CD4-positive, CD25-positive, alpha-beta regulatory T cell (primary cell): Measurements from ENCODE around the gene LKAAEAR1. TPM values are rescaled to one million over a fixed set of nuclear protein-coding genes. Genes with fewer than 3 reads are reported as not detected.

Experiments
- ATAC-seq, 2 donors: fragments of 150-1000 bp; cut with Tn5 transposase; one replicate each; pipeline ENCODE4 v1.10.0; 2021; ENCODE audit warnings: low read depth in 2 of 2, moderate number of reproducible peaks in 2 of 2, moderate library complexity in 1 of 2
- DNase-seq, 3 donors: peaks; one replicate each; pipeline versions ENCODE4 v3.0.0 to v3.0.0-alpha.2; 2012 to 2022; ENCODE audit warnings: mixed read lengths in 1 of 3
- H3K27ac ChIP-seq: one replicate; pipeline ENCODE4 v1.7.0; 2013; ENCODE audit warnings: mild to moderate bottlenecking, low read length; ENCODE audit not compliant: insufficient read depth, poor library complexity, severe bottlenecking
- H3K27me3 ChIP-seq: one replicate; pipeline ENCODE4 v1.7.0; 2013; ENCODE audit warnings: low read length; ENCODE audit not compliant: control insufficient read depth, insufficient read depth
- H3K36me3 ChIP-seq: one replicate; pipeline ENCODE4 v1.7.0; 2013; ENCODE audit warnings: mild to moderate bottlenecking, low read length, moderate library complexity; ENCODE audit not compliant: control insufficient read depth, insufficient read depth
- H3K4me1 ChIP-seq: 2 replicates; pipeline ENCODE4 v1.7.0; 2013; ENCODE audit warnings: mild to moderate bottlenecking, low read length; ENCODE audit not compliant: insufficient read depth, control insufficient read depth, poor library complexity, severe bottlenecking
- H3K4me3 ChIP-seq: one replicate; pipeline ENCODE4 v1.7.0; 2013; ENCODE audit warnings: low read depth, mild to moderate bottlenecking, low read length, moderate library complexity
- H3K9me3 ChIP-seq, 2 experiments: 1 replicate in 1 of 2; 2 replicates in 1 of 2; pipeline ENCODE4 v1.7.0; 2013; ENCODE audit warnings: low read length in 2 of 2, mild to moderate bottlenecking in 1 of 2, moderate library complexity in 1 of 2; ENCODE audit not compliant: control insufficient read depth in 2 of 2
- H3K27ac Mint-ChIP-seq, 3 donors: one replicate each; pipeline ENCODE4 v1.8.0; 2020 to 2022; ENCODE audit warnings: mild to moderate bottlenecking in 3 of 3, mixed read lengths in 3 of 3, moderate library complexity in 2 of 3
- H3K27me3 Mint-ChIP-seq: one replicate; pipeline ENCODE4 v1.8.0; 2022; ENCODE audit warnings: mild to moderate bottlenecking, mixed read lengths
- H3K36me3 Mint-ChIP-seq: one replicate; pipeline ENCODE4 v1.8.0; 2020; ENCODE audit warnings: mixed read lengths
- H3K4me1 Mint-ChIP-seq, 4 donors: one replicate each; pipeline ENCODE4 v1.8.0; 2020 to 2022; ENCODE audit warnings: mixed read lengths in 4 of 4, mild to moderate bottlenecking in 1 of 4
- H3K4me3 Mint-ChIP-seq, 4 donors: one replicate each; pipeline ENCODE4 v1.8.0; 2020 to 2022; ENCODE audit warnings: mild to moderate bottlenecking in 4 of 4, mixed read lengths in 4 of 4, moderate library complexity in 3 of 4
- H3K9me3 Mint-ChIP-seq, 7 donors: one replicate each; pipeline ENCODE4 v1.8.0; 2020 to 2022; ENCODE audit warnings: mixed read lengths in 7 of 7, mild to moderate bottlenecking in 3 of 7, moderate library complexity in 2 of 7
- polyA plus RNA-seq, 4 donors: library from polyadenylated mRNA; unstranded; fragments of 300-500 nt; fragmentation: Illumina TruSeq; gene quantifications; one replicate each; pipeline ENCODE4 v1.2.3, GENCODE V29; 2021
- total RNA-seq: library from RNA; stranded (reverse); gene quantifications from one replicate; pipeline ENCODE4 v1.2.3, GENCODE V29; 2022

LKAAEAR1 gene
- total and polyA plus RNA-seq, 5 donors from 2014 or later, result 0.42 to 1.4 TPM; not detected in 3

- Mint-ChIP-seq H3K27ac (peak overlapping the region in 1 of 3 donors; percentile 88), H3K9me3 (peaks cover 0 to 1% (median 0%) of the 10 kb centered on the region in 7 donors), H3K4me3 (peak overlapping the region in 1 of 4 donors; percentile 36), H3K36me3 (no peaks in the 10 kb centered on the region), H3K4me1 (peaks cover 0 to 30% (median 11%) of the 10 kb centered on the region in 4 donors), H3K27me3 (peaks cover 50% of the 10 kb centered on the region)
- Histone ChIP-seq H3K27me3 (peaks cover 2% of the 10 kb centered on the region), H3K27ac (no peak overlapping the region), H3K4me3 (no peak overlapping the region), H3K4me1 (peaks cover 16% of the 10 kb centered on the region), H3K9me3 (no peaks in the 10 kb centered on the region), H3K36me3 (no peaks in the 10 kb centered on the region)
- no peak for ATAC-seq
- DNase-seq, result no peak
Measured at GRCh38 chr20:64047046-64047389, 37.2 kb downstream of the LKAAEAR1 start.

GRCh38 chr20:64045346-64046011, 38.7 kb downstream of the LKAAEAR1 start:
- Histone ChIP-seq H3K27me3 (no peaks in the 10 kb centered on the region), H3K4me1 (peaks cover 31% of the 10 kb centered on the region), H3K9me3 (no peaks in the 10 kb centered on the region), H3K36me3 (no peaks in the 10 kb centered on the region), H3K4me3 (no peak overlapping the region), H3K27ac (no peak overlapping the region)
- peaks cover 0 to 41% (median 11%) of the 10 kb centered on the region in 4 donors for H3K4me1 Mint-ChIP-seq
- DNase-seq (no peak), ATAC-seq (no peak)
- peaks cover 38% of the 10 kb centered on the region for H3K27me3 Mint-ChIP-seq
- peak overlapping the region in 1 of 4 donors; percentile 38 for H3K4me3 Mint-ChIP-seq
- H3K27ac Mint-ChIP-seq, result no peak overlapping the region
- peaks cover 0 to 1% (median 0%) of the 10 kb centered on the region in 7 donors for H3K9me3 Mint-ChIP-seq
- no peaks in the 10 kb centered on the region for H3K36me3 Mint-ChIP-seq

DNA sequence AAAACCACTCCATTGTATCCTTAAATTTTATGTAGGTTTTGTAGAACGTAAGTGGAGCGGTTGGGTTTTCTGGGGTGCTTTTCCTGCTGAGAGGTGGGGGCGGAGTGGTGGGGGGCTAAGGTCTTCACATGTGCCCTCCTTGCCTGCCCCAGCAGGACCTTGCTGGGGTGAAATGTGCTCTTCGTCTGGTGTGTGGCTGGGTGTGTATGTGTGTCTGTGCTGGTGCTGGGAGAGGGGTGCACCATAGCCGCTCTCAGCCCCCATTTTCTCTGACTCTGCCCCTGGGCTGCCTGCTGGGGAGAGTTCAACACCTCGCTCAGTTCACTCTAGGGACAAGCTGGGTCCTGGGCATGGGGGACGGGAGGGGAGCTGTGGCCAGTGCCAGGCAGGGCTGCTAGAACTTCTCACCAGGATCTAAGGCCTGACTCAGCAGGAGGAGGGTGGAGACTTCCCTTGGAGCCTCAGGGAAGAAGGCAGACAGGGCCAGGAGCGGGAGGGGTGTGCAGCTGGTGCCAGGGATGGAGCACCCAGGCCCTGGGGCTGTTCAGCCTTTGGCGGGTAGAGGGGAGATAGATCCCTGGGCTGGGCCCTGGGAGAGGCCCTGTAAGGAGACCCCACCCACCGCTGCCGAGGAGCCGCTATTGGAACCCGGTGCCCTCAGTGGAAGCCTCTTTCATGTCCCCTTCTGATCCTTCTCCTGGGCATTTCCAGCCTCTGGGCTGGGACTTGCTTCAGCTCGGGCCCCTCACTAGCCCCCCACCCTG, 39.5 kb downstream of the LKAAEAR1 start:
- DNase-seq (no peak), ATAC-seq (no peak)
- peak overlapping the region in 1 of 3 donors; percentile 29 for H3K27ac Mint-ChIP-seq
- peak overlapping the region in 3 of 4 donors; percentile 11 to 47 (median 19) for H3K4me3 Mint-ChIP-seq
- H3K27ac ChIP-seq, result no peak overlapping the region
- peaks cover 0 to 45% (median 14%) of the 10 kb centered on the region in 4 donors for H3K4me1 Mint-ChIP-seq
- no peaks in the 10 kb centered on the region for H3K36me3 Mint-ChIP-seq
- H3K27me3 Mint-ChIP-seq, result peaks cover 36% of the 10 kb centered on the region
- no peak overlapping the region for H3K4me3 ChIP-seq
- no peaks in the 10 kb centered on the region for H3K27me3 ChIP-seq
- peaks cover 0 to 1% (median 0%) of the 10 kb centered on the region in 7 donors for H3K9me3 Mint-ChIP-seq
- H3K4me1 ChIP-seq, result peaks cover 32% of the 10 kb centered on the region
- no peaks in the 10 kb centered on the region for H3K36me3 ChIP-seq
- H3K9me3 ChIP-seq, result no peaks in the 10 kb centered on the region

DNA sequence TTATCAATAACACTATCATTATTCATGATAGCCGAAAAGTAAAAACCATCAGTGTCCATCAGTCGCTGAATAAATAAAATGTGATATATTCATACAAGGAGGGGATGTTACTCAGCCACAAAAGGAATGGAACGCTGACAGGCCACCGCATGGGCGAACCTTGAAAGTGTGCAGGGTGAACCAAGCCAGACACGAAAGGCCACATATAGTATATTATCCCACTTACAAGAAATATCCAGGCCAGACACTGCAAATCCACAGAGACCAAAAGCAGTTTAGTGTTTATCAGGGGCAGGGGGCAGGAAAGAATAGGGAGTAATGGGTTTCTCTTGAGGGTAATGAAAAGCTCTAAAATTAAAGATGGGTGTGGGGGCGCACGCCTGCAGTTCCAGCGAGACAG, 40.4 kb downstream of the LKAAEAR1 start:
- Histone ChIP-seq H3K4me1 (peaks cover 40% of the 10 kb centered on the region), H3K27ac (no peak overlapping the region), H3K9me3 (no peaks in the 10 kb centered on the region), H3K36me3 (no peaks in the 10 kb centered on the region), H3K27me3 (no peaks in the 10 kb centered on the region), H3K4me3 (no peak overlapping the region)
- peaks cover 0 to 46% (median 16%) of the 10 kb centered on the region in 4 donors for H3K4me1 Mint-ChIP-seq
- H3K27ac Mint-ChIP-seq, result peak overlapping the region in 2 of 3 donors; percentile 75 to 82
- DNase-seq, result no peak
- no peaks in the 10 kb centered on the region for H3K36me3 Mint-ChIP-seq
- peak overlapping the region; percentile 64 to 79 (median 72) for H3K4me3 Mint-ChIP-seq
- ATAC-seq, result no peak
- peaks cover 0 to 1% (median 0%) of the 10 kb centered on the region in 7 donors for H3K9me3 Mint-ChIP-seq
- peaks cover 36% of the 10 kb centered on the region for H3K27me3 Mint-ChIP-seq

GRCh38 chr20:64042054-64042781, 42.0 kb downstream of the LKAAEAR1 start:
- no peaks in the 10 kb centered on the region for H3K36me3 Mint-ChIP-seq
- H3K4me3 Mint-ChIP-seq, result peak overlapping the region; percentile 34 to 86 (median 76)
- H3K9me3 Mint-ChIP-seq, result peaks cover 0 to 1% (median 0%) of the 10 kb centered on the region in 7 donors
- H3K27ac Mint-ChIP-seq, result peak overlapping the region in 2 of 3 donors; percentile 79 to 85
- DNase-seq, result peak in 1 of 3 donors; percentile 63
- peak overlapping the region; percentile 69 for H3K27ac ChIP-seq
- H3K27me3 Mint-ChIP-seq, result peaks cover 32% of the 10 kb centered on the region
- no peaks in the 10 kb centered on the region for H3K36me3 ChIP-seq
- peaks cover 0 to 48% (median 19%) of the 10 kb centered on the region in 4 donors for H3K4me1 Mint-ChIP-seq
- H3K9me3 ChIP-seq, result no peaks in the 10 kb centered on the region
- no peak for ATAC-seq
- peaks cover 49% of the 10 kb centered on the region for H3K4me1 ChIP-seq
- no peaks in the 10 kb centered on the region for H3K27me3 ChIP-seq
- H3K4me3 ChIP-seq, result peak overlapping the region; percentile 37

DNA sequence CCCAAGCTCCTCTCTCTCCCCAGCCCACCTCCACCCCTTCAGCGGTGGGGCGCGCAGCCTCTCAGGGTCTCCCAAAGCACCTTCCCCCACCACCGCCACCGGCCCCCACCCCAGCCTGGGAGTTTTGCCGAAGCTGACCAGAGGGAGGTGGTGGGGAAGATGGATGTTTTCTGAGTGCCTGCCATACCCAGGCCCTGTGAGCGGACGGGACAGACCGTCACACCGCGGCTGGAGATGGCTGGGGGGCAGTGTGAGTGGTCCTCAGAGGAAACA, 42.5 kb downstream of the LKAAEAR1 start:
- H3K9me3 ChIP-seq, result no peaks in the 10 kb centered on the region
- H3K4me3 ChIP-seq, result peak overlapping the region; percentile 37
- Mint-ChIP-seq H3K4me1 (peaks cover 0 to 47% (median 21%) of the 10 kb centered on the region in 4 donors), H3K9me3 (peaks cover 0 to 1% (median 0%) of the 10 kb centered on the region in 7 donors), H3K27ac (peak overlapping the region in 2 of 3 donors; percentile 79), H3K36me3 (no peaks in the 10 kb centered on the region), H3K4me3 (peak overlapping the region; percentile 34 to 86 (median 76)), H3K27me3 (peaks cover 28% of the 10 kb centered on the region)
- DNase-seq (no peak), ATAC-seq (no peak)
- H3K4me1 ChIP-seq, result peaks cover 54% of the 10 kb centered on the region
- no peaks in the 10 kb centered on the region for H3K27me3 ChIP-seq
- peak overlapping the region; percentile 69 for H3K27ac ChIP-seq
- H3K36me3 ChIP-seq, result no peaks in the 10 kb centered on the region

- H3K27ac ChIP-seq, result no peak overlapping the region
- H3K4me1 ChIP-seq, result peaks cover 58% of the 10 kb centered on the region
- Mint-ChIP-seq H3K9me3 (peaks cover 0 to 1% (median 0%) of the 10 kb centered on the region in 7 donors), H3K4me3 (peak overlapping the region; percentile 34 to 86 (median 76)), H3K27me3 (peaks cover 23% of the 10 kb centered on the region), H3K36me3 (no peaks in the 10 kb centered on the region), H3K4me1 (peaks cover 0 to 48% (median 23%) of the 10 kb centered on the region in 4 donors), H3K27ac (peak overlapping the region in 2 of 3 donors; percentile 31 to 79)
- ATAC-seq (no peak), DNase-seq (no peak)
- no peak overlapping the region for H3K4me3 ChIP-seq
- H3K27me3 ChIP-seq, result no peaks in the 10 kb centered on the region
- H3K9me3 ChIP-seq, result no peaks in the 10 kb centered on the region
- no peaks in the 10 kb centered on the region for H3K36me3 ChIP-seq
Measured at GRCh38 chr20:64041040-64041780, 43.0 kb downstream of the LKAAEAR1 start.
